Body of pancreas (tissue), 4 donors: Measurements from ENCODE around the gene MRPL24.

Experiments
- POLR2A ChIP-seq, 3 donors: fragments of 450-650 bp; IDR thresholded peaks; one replicate each; pipeline ENCODE4 v1.6.1; 2016; ENCODE audit warnings: antibody characterized with exemption in 3 of 3, mild to moderate bottlenecking in 2 of 3
- TF ChIP-seq, protein P1 (sequence below), 7 experiments: fragments of 450-650 bp in 4 of 7; fragments of 200-600 bp in 3 of 7; sonication (generic) in 3 of 7; IDR thresholded peaks; one replicate each; pipeline ENCODE4 v1.5.1; 2016 to 2019; ENCODE audit warnings: antibody characterized with exemption in 7 of 7

GRCh38 chr1:156692441-156692924, 48.4 kb downstream of the MRPL24 start:
- TF ChIP-seq, protein P1, sequence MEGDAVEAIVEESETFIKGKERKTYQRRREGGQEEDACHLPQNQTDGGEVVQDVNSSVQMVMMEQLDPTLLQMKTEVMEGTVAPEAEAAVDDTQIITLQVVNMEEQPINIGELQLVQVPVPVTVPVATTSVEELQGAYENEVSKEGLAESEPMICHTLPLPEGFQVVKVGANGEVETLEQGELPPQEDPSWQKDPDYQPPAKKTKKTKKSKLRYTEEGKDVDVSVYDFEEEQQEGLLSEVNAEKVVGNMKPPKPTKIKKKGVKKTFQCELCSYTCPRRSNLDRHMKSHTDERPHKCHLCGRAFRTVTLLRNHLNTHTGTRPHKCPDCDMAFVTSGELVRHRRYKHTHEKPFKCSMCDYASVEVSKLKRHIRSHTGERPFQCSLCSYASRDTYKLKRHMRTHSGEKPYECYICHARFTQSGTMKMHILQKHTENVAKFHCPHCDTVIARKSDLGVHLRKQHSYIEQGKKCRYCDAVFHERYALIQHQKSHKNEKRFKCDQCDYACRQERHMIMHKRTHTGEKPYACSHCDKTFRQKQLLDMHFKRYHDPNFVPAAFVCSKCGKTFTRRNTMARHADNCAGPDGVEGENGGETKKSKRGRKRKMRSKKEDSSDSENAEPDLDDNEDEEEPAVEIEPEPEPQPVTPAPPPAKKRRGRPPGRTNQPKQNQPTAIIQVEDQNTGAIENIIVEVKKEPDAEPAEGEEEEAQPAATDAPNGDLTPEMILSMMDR (IDR thresholded peaks at IDR 0.05): no peak
- no peak for TF ChIP-seq POLR2A (IDR thresholded peaks at IDR 0.05)
